Tibial nerve (tissue), 3 donors: Measurements from ENCODE around the gene PIH1D2.
"Not testable (repeated sequence)": the region's sequence is repeated elsewhere in the genome, so short reads cannot be mapped to it uniquely, and the experiment has no call there.

Source experiments
- EP300 ChIP-seq, 2 donors: sonication (generic); formaldehyde crosslinking; IDR thresholded peaks; one replicate each; pipeline ENCODE4 v1.6.1; 2017; ENCODE audit warnings: antibody characterized with exemption in 2 of 2, mild to moderate bottlenecking in 1 of 2
- POLR2A ChIP-seq, 2 donors: fragments of 450-650 bp; IDR thresholded peaks; one replicate each; pipeline ENCODE4 v1.6.1; 2017; ENCODE audit warnings: antibody characterized with exemption in 2 of 2, mild to moderate bottlenecking in 2 of 2, moderate library complexity in 2 of 2

DNA sequence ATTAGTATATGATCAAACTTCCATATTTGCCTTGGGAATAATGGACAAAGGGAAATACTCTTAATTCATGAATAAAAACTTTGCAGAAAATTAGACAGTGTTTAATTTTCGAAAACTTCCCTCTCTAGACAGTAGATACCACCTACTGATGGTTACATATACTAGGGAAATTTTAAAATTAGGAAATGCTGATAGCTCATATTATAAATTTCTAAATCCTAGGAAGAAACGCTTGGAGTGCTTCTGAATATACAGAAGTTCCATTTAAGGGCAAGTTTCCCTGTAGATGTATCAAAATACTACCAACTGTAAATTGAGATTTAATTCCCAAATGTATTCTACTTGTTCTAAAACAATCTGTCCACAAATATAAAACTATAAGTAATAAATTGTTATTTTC is 21.5 kb upstream of the PIH1D2 start:
- not testable (repeated sequence) for TF ChIP-seq POLR2A, EP300 (IDR thresholded peaks at IDR 0.05)
